ENCODE measurements around the gene IGSF9B.

DNA sequence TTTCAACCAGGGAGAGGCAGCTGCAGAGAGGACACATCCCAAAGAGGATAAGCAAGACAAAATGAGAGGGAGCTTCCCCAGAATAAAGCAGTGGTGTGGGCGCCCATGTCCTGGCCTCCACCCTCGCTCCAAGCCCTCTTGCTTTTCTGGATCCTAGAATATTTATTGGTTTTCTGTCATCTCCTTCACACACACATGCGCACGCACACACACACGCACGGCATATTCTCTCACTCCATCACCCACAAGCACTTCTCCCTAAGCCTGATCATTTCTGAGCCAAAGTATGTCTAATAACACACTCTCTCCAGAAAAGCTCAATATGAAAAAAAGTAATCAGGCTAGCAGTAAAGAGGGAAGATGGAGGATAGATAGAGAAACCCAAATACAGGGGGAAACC lies 7.6 kb downstream of the IGSF9B start:
- TF ChIP-seq, protein P1, sequence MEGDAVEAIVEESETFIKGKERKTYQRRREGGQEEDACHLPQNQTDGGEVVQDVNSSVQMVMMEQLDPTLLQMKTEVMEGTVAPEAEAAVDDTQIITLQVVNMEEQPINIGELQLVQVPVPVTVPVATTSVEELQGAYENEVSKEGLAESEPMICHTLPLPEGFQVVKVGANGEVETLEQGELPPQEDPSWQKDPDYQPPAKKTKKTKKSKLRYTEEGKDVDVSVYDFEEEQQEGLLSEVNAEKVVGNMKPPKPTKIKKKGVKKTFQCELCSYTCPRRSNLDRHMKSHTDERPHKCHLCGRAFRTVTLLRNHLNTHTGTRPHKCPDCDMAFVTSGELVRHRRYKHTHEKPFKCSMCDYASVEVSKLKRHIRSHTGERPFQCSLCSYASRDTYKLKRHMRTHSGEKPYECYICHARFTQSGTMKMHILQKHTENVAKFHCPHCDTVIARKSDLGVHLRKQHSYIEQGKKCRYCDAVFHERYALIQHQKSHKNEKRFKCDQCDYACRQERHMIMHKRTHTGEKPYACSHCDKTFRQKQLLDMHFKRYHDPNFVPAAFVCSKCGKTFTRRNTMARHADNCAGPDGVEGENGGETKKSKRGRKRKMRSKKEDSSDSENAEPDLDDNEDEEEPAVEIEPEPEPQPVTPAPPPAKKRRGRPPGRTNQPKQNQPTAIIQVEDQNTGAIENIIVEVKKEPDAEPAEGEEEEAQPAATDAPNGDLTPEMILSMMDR (IDR thresholded peaks at IDR 0.05; ENCODE audit: insufficient read depth, low read depth, low read length) = no peak
- no peak for TF ChIP-seq EZH2 (IDR thresholded peaks at IDR 0.05; ENCODE audit: insufficient read depth, low read length)
